GM19468 (cell line): ENCODE measurements around the gene DOCK6.

Experiments used
- ATAC-seq: cut with Tn5 transposase; IDR thresholded peaks from one replicate; pipeline ENCODE4 v1.9.1; 2021; ENCODE audit warnings: mild to moderate bottlenecking, moderate library complexity, moderate number of reproducible peaks; ENCODE audit not compliant: unreplicated experiment; ENCODE audit errors: extremely low read depth

The DOCK6 gene, protein sequence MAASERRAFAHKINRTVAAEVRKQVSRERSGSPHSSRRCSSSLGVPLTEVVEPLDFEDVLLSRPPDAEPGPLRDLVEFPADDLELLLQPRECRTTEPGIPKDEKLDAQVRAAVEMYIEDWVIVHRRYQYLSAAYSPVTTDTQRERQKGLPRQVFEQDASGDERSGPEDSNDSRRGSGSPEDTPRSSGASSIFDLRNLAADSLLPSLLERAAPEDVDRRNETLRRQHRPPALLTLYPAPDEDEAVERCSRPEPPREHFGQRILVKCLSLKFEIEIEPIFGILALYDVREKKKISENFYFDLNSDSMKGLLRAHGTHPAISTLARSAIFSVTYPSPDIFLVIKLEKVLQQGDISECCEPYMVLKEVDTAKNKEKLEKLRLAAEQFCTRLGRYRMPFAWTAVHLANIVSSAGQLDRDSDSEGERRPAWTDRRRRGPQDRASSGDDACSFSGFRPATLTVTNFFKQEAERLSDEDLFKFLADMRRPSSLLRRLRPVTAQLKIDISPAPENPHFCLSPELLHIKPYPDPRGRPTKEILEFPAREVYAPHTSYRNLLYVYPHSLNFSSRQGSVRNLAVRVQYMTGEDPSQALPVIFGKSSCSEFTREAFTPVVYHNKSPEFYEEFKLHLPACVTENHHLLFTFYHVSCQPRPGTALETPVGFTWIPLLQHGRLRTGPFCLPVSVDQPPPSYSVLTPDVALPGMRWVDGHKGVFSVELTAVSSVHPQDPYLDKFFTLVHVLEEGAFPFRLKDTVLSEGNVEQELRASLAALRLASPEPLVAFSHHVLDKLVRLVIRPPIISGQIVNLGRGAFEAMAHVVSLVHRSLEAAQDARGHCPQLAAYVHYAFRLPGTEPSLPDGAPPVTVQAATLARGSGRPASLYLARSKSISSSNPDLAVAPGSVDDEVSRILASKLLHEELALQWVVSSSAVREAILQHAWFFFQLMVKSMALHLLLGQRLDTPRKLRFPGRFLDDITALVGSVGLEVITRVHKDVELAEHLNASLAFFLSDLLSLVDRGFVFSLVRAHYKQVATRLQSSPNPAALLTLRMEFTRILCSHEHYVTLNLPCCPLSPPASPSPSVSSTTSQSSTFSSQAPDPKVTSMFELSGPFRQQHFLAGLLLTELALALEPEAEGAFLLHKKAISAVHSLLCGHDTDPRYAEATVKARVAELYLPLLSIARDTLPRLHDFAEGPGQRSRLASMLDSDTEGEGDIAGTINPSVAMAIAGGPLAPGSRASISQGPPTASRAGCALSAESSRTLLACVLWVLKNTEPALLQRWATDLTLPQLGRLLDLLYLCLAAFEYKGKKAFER (N-terminal part only)

DNA sequence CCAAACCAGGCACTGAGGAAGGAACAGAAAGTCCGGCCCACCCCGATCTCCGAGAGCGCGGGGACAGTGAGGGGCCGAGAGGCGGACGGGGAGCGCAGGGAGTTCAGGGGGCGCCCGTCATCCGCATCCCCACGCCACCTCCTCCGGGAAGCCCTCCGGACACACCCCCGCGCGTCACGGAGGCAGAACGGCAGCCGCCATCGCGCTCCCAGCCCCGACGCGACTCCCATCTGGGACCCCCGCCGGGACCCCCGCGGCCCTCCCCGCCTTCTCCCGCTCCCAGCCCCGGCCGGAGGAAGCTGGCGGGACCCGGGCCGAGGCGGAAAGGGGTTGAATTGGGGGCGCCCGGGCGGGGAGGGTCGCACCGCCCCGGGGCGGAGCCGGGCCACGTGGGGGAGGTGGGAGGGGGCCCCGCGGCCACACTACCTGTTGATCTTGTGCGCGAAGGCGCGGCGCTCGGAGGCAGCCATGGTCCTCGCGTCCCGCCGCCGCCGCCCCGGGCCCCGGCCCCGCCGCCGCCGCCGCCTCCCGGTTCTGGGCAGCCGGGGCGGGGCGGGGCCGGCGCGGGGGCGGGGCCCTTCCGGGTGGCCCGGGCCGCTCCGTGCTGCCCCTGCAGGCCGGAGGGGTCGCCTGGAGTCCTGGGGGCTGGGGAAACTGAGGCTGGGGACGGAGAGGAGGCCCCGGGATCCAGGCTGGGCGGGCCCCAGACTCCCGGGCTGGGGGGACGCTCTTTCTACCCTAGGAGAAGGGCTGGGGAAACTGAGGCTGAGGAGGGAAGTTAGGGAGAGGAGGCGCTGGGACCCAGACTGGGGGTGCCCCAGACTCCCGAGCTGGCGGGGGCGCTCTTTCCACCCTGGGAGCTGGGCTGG is at the start of gene DOCK6:
DOCK6 (minus strand) TSS at position 554 of the 869 bp plus-strand sequence; CDS start at position 470, 84 bp downstream.
- ATAC-seq: no peak

DNA sequence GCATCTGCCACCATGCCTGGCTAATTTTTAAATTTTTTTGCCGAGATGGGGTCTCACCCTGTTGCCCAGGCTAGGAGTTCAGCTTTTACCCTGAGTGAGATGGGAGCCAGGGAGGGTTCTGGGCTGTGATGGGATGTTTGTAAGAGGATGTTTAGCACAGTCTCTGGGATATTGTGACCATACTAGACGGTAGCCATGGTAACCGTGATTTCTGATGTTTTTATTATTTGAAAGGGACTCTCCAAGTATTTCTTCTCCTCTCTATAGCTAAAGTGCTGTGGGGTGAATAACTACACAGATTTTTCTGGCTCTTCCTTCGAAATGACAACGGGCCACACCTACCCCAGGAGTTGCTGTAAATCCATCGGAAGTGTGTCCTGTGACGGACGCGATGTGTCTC is 44.0 kb upstream of the DOCK6 start:
- ATAC-seq: no peak

DNA sequence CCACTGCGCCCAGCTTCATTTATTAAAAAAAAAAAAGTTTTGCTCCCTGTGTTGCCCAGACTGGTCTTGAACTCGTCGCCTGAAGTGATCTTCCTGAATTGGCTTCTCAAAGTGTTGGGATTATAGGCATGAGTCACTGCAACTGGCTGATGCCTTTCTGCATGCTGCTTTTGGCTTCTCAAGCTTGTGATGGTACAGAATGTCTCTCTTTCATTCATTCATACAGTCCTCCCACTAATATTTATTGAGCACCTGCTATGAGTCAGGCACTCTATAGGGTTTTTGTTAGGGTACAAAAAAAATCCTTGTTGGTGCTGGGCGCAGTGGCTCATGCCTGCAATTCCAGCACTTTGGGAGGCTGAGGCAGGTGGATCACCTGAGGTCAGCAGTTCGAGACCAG is 42.6 kb upstream of the DOCK6 start:
- no peak for ATAC-seq

DNA sequence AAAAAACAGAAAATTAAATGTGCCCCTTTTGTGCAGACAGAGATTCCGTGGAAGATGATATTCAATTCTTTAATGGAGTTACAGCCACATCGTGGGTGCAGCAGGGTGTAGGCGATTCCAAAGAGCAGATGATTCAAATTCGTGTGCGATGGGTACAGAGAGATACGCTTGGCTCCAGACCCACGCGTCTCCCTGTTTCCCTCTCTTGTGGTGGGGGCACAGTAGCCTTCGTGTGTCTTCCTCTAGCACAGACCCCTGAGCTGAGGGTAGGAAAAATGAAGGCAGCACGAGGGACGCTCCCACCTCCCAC is 38.4 kb upstream of the DOCK6 start:
- ATAC-seq: no peak

DNA sequence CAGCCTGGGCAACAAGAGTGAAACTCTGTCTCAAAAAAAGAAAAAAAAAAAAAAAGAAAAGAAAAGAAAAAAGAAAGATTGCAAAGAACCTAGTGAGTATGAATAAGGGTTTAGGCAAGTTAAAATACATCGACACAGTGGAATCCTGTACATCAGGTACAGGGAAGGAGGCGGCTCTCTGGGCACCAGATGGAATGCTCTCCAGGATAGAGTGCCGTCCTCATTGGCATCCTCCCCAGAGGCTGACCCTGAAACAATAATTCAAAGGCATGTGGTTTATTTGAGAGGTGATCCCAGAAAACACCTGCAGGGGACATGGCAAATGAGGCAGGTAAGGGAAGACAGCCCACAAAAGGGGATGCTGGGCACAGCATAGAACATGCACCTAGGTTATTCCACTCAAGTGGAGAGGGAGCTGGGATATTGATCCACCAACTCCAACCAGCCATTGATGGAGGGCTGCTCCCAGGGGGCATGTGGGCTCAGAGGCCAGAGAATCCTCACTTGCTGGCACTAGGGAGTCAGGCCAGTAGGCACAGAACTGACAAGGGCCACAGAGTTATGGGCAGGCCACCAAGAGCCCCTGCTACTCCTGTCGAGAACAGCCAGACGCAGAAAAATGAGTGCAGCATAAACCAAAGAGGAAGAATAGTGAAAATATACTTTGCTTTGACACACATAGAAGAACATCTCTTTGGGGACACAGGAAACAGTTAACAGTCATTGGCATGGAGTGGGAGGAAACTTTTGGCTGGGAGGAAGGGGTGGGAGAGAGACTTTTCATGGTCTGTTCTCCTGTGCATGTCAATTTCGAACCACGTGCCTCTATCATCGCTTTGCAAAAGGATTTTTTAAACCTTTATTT is 37.9 kb upstream of the DOCK6 start:
- no peak for ATAC-seq

DNA sequence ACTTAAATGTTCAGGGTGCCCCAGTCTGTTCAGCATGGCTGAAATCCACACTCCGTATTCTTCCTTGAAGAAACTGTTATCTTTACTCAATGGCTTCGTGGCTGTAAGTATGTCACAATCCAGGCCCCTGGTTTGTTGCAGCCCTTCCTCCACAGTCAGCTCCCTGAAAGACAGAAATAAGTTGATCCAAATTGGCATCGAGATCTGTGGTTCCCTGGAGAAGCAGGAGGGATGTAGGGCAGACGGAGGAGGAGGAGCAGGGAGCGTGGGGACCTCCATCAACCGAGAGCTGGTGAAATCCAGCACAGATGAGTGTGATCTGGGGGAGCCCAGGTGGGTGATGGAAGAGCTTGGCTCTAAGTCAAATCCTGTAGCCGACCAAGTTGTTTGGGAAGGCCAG is 33.9 kb upstream of the DOCK6 start:
- ATAC-seq: no peak

DNA sequence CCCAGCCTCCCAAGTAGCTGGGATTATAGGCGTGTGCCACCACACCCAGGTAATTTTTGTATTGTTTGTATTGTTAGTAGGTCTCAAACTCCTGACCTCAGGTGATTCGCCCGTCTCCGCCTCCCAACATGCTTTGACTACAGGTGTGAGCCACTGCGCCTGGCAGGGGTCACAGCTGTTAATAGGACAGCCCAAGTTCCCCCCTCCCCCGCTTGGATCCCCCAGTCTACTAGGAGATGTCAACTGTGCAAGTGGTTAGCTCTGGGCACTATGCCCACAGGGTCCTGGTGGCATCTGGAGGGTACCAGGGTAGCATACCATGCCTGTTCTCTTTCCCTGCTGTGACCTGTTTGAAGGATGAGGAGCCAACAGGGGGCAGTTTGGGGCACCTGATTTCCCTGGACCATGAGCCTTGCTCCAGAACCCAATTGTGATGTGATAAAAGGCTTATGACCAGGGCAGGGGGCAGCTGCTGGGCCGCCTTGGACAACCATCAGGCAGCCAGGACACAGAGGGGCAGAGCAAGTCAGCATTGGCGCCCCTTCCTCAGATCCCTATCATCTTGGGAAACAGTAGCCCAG is 33.4 kb upstream of the DOCK6 start, which contains the start of gene TSPAN16:
TSPAN16 (plus strand) TSS at position 496 of the 581 bp plus-strand sequence. CDS start 138 bp downstream, outside the sequence.
- no peak for ATAC-seq

DNA sequence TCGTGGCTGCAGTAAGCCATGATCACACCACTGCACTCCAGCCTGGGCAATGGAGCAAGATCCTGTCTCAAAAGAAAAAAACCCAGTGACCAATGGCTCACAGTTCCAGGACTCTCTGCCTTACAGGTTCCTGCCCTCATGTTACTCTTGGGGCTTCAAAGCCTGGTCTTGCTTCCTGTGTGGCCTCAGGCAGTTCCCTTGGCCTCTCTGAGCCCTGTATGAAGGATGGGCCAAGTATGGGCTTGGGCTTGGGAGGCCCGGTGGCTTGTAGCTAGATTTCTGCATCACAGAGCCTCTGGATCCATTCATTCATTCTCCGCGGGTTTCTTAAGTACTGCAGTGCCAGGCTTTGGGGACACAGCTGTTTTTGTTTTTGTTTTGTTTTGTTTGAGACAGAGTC is 32.9 kb upstream of the DOCK6 start:
- ATAC-seq: no peak

DNA sequence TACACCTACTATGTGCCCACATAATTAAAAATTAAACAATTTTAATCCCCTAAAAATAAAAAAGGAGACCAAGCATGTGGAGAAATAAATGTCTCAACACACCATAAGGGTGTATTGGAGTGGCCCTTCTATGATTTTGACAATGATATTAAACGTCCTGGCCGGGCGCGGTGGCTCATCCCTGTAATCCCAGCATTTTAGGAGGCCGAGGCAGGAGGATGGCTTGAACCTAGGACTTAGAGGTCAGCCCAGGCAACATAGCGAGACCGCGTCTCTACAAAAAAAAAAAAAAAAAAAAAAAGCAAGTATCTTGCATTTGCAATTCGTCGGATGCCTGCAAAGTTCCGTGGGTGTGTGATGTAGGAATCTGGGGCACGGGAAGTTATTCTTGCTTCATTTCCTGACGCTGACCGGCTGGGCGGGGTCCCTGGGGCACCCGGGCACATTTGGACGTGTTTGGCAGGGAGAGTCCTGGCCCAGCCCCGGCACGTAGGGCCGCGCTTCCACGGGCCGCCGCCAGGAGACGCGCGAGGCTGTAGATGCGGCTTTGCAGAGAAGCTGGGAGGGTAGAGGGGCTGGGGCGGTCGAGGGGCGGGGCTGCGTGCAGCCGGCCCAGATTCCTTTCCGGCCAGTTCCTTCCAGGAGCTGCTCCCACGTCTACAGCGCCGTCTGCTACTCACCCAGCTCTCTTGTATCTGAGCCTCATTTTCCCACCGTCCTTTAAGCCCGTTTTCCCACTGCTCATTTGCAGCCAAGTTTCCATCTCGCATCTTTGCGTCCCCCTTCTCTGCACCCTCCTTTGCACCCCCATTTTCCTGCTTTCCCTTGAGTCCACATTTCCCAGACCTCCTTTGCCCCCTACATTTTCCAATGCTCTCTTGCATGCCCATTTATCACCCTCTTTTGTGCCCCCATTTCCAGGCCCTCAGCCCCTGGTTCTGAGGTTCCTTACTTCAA is 31.4 kb upstream of the DOCK6 start:
- no peak for ATAC-seq

DNA sequence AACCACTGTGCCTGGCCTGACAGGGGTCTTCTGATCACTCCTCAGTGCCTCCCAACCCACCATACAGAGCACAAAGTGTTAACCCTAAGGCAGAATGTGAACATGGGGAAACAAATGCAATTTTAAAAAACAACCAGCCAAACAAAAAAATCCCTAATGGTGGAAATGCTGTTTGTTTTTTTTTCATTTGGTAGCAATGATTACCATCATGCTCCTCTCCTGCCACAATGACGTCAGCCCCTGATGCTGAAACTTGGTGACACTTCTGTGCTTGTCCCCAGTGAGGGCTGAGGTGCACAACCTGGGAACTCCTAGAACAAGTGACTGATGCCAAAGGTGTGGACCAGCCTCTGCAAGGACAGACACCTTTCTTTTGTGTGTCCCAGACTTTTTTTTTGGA is 29.7 kb upstream of the DOCK6 start:
- ATAC-seq: no peak

DNA sequence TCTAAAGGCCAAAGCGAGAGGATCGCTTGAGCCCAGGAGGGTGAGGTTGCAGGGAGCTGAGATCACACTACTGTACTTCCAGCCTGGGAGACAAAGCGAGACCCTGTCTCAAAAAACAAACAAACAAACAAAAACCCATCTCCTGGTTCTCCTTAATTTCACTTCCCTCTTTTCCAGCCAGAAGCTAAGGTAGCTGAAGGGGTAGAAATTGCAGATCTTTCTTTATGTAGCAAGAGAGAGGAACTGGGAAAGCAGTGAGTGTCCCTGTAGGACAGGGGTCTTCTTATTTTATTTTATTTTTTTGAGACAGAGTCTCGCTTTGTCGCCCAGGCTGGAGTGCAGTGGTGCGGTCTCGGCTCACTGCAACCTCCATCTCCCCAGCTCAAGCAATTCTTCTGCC is 29.1 kb upstream of the DOCK6 start:
- no peak for ATAC-seq

DNA sequence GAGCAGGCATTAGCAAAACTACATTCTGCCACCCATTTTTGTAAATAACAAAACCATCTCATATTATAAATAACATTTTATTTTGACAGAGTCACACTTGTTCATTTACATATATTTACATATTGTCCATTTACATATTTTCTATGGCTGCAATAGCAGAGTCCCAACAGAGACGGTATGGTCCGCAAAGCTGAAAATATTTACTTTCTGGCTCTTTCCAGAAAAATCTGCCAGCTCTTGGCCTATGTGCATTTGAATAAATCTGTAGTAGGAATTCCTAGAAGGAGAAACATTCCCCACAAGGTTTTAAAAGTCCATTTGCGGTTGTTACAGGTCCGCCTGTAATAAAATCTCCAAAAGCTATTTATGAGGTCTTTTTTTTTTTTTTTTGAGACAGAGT is 27.9 kb upstream of the DOCK6 start:
- no peak for ATAC-seq

DNA sequence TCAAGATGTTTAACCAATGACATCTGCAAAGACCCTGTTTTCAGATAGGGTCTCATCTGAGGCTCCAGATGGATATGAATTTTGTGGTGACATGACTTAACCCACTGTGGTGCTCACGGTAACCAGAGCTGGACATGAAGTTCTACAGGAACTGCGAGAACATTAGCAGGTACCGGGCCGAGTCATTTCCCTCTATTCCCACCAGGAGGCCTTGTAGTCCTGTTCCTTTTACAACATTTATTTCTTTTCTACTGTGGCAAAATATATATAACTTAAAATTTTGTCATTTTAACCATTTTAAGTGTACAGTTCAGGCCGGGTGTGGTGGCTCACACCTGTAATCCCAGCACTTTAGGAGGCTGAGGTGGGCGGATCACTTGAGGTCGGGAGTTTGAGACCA is 26.0 kb upstream of the DOCK6 start:
- ATAC-seq: no peak

DNA sequence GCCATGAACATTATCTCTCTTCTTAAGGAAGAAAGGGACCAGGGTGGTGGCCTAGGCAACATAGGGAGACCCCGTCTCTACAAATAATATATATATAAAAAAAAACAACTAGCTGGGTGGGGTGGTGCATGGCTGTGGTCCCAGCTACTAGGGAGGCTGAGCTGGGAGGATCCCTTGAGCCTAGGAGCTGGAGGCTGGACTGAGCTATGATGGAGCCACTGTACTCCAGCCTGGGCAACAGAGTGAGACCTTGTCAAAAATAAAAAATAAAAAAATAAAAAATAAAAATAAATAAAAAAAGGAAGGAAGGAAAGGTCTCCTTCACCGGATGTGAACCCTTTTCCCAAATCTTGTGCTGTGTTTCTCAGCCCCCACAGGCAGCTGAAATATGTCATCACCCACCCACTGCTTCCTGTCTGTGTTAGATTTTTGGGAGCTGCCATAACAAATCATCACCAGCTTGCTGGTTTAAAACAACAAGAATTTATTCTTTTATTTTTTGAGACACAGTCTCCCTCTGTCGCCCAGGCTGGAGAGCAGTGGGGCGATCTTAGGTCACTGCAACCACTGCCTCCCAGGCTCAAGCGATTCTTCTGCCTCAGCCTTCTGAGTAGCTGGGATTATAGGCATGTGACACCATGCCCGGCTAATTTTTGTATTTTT is 24.1 kb upstream of the DOCK6 start:
- ATAC-seq: no peak

DNA sequence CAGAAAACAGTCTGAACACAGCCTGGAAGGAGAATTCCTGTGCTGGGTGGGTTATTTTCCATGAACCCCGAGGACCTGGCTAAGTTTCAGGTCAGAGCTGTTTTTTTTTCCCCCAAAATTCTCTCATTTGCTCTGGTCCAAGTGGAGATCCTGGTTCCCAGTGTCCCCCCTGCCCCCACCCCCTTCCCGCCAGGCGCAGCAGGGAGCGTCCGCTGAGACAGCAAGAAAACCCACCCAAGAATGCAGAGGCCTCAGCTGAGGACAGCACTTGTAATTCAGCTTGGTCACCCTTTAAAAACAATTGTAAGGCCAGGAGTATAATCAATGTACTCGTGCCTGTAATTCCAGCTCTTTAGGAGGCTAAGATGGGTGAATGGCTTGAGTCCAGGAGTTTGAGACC is 22.2 kb upstream of the DOCK6 start:
- ATAC-seq: no peak

DNA sequence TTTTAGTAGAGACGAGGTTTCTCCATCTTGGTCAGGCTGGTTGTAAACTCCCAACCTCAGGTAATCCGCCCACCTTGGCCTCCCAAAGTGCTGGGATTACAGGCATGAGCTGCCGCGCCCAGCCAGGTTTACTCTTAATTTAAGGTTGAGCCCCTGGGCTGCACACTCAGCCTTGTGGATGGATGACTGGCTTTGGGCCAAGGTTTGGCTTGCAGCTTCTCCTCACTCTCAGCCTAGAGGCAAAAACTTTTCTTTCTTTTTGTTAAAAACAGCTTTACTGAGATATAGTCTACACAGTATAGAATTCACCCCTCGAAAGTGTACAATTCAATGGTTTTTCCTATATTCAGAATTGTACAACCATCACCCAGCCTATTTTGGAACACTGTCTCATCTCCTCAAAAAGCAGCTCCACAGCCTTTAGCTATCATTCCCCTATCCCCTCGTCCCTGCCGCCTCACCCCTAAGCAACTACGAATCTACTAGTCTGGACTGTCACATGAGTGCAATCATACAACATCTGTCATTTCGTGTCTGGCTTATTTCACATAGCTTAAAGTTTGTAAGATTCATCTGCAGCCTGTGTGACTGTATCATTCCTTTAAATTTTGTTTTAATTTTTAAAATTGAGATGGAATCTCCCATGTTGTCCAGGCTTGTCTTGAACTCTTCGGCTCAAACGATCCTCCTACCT is 19.2 kb upstream of the DOCK6 start:
- ATAC-seq: no peak
